BJ (cell line): ENCODE measurements around the gene GDPD2. TPM values are rescaled to one million over a fixed set of nuclear protein-coding genes. Genes with fewer than 3 reads are reported as not detected.

Experiments
- CTCF ChIA-PET: fragments of 350-600 bp; formaldehyde crosslinking; extraction: SDS; loops from one replicate; lab custom pipeline; 2021; ENCODE audit warnings: antibody characterized with exemption, inconsistent platforms; lab: Yijun Ruan, JAX
- POLR2A ChIA-PET: fragments of 300-600 bp; sonication (Branson Sonifier 250); formaldehyde crosslinking; extraction: SDS; loops from one replicate; lab custom pipeline; 2021; ENCODE audit warnings: antibody characterized with exemption; lab: Charles Lee
- DNase-seq: peaks from one replicate; pipeline ENCODE4 v3.0.0-alpha.2; 2011; ENCODE audit warnings: low read depth
- H3K27me3 ChIP-seq: 2 replicates; pipeline ENCODE4 v1.6.0; 2011; ENCODE audit warnings: low read length; ENCODE audit not compliant: control insufficient read depth, insufficient read depth
- H3K36me3 ChIP-seq: 2 replicates; pipeline ENCODE4 v1.5.1; 2011; ENCODE audit warnings: low read length; ENCODE audit not compliant: control insufficient read depth, insufficient read depth
- H3K4me3 ChIP-seq: 2 replicates; pipeline ENCODE4 v1.5.1; 2011; ENCODE audit warnings: low read depth, mild to moderate bottlenecking, control low read depth, low read length
- polyA plus RNA-seq: library from polyadenylated mRNA; depleted of rRNA; stranded (reverse); fragments of >200 nt; gene quantifications from 2 replicates; pipeline ENCODE4 v1.2.3, GENCODE V29; 2011
- TF ChIP-seq, protein P1 (sequence below): IDR thresholded peaks from 2 replicates; pipeline ENCODE4 v1.5.1; 2011; ENCODE audit warnings: low read depth, mild to moderate bottlenecking, control low read depth, inconsistent platforms, low read length, moderate library complexity; ENCODE audit not compliant: insufficient read depth

The GDPD2 gene
- polyA plus RNA-seq, 1 experiment, result not detected

DNA sequence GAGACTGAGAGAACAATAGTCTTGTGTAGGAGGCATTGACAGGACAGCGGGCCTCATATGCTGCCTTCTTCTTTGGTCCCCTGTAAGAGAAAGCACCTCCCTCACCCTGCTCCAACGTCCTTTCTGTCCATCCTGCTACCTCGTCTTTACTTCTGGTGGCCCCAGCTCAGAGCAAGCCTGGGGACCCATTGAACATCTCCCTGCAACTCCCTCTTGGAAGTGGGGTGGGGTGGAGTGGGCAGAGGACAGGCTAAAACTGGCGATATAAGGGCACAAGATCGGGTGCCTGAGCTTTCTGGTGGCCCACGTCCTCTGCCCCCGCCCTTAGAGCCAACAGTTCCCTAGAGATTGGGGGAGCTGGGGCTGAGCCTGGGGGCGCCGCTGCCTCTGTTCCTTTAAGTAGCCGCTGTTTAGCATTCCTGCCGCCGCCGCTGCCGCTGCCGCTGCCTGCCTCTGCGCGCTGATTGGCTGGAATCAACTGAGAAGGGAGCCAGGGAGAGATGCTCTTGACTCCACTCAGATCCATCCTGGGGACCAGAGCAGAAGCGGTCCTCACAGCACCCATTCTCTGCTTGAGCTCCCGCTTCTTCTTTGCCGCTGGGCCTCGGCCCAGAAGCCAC, 21.3 kb downstream of the GDPD2 start, which contains the start of gene DLG3:
Gene DLG3 (plus strand): TSS at position 510 of the 620 bp plus-strand sequence. CDS start 367 bp downstream, outside the sequence.
- ChIA-PET CTCF (interaction anchor here (1.5 kb wide), 1 partner anchor 9 kb away, joined by 5 read pairs; no protein-coding TSS in a partner anchor), POLR2A (no interaction called here)
- 0 out of 2 replicates have a peak within 1 kb of the TSS, but pooled peaks have one; percentile 11 for H3K4me3 ChIP-seq
- peaks cover 11% of the 10 kb centered on the region for H3K27me3 ChIP-seq
- TF ChIP-seq, protein P1, sequence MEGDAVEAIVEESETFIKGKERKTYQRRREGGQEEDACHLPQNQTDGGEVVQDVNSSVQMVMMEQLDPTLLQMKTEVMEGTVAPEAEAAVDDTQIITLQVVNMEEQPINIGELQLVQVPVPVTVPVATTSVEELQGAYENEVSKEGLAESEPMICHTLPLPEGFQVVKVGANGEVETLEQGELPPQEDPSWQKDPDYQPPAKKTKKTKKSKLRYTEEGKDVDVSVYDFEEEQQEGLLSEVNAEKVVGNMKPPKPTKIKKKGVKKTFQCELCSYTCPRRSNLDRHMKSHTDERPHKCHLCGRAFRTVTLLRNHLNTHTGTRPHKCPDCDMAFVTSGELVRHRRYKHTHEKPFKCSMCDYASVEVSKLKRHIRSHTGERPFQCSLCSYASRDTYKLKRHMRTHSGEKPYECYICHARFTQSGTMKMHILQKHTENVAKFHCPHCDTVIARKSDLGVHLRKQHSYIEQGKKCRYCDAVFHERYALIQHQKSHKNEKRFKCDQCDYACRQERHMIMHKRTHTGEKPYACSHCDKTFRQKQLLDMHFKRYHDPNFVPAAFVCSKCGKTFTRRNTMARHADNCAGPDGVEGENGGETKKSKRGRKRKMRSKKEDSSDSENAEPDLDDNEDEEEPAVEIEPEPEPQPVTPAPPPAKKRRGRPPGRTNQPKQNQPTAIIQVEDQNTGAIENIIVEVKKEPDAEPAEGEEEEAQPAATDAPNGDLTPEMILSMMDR, result no peak
- H3K36me3 ChIP-seq, result no peaks in the 10 kb centered on the region
- DNase-seq, result no peak

DNA sequence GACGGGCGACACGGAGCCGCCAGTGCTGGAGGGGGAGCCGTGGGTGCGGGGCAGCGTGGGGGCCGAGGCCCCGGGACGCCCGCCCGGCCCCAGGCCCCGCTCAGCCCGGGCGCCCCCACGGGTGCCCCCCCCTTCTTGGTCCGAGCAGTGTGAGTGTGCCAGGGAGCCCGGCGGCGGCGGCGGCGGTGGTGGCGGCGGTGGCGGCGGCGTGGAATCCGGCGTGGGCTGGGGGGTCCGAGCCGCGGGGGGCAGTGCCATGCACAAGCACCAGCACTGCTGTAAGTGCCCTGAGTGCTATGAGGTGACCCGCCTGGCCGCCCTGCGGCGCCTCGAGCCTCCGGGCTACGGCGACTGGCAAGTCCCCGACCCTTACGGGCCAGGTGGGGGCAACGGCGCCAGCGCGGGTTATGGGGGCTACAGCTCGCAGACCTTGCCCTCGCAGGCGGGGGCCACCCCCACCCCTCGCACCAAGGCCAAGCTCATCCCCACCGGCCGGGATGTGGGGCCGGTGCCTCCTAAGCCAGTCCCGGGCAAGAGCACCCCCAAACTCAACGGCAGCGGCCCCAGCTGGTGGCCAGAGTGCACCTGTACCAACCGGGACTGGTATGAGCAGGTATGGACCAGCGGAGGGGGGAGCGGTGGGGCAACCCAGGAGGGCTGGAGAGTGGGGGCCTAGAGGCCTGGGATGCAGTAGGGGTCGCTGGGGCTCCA, 22.0 kb downstream of the GDPD2 start:
- ChIA-PET POLR2A (no interaction called here), CTCF (interaction anchor here (1.5 kb wide), 1 partner anchor 10 kb away, joined by 5 read pairs; no protein-coding TSS in a partner anchor)
- no peak for DNase-seq
- H3K27me3 ChIP-seq, result peaks cover 11% of the 10 kb centered on the region
- TF ChIP-seq, protein P1, result no peak
- no peaks in the 10 kb centered on the region for H3K36me3 ChIP-seq
- 0 out of 2 replicates have a peak overlapping the region, but pooled peaks have one; percentile 11 for H3K4me3 ChIP-seq

DNA sequence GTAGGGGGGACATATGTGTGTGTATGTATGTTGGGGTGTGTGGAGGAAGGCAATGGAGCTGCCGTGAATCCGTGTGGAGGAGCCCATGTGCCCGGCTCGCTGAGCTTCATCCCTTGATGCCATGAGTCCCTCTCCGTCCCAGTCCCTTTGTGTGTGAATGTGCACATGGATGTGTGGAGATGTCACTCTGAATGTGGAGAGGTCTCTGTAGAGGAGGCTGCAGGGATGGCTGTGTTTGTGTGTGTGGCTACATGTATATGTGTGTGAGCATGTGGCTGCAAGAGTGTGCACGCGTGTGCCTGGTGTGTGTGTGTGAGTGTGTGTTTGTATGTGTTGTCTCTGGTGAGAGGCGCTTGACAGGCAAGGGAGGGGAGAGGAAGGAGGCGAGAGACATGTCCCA, 22.8 kb downstream of the GDPD2 start:
- CTCF ChIA-PET, result no interaction called here
- H3K4me3 ChIP-seq, result no peak overlapping the region

DNA sequence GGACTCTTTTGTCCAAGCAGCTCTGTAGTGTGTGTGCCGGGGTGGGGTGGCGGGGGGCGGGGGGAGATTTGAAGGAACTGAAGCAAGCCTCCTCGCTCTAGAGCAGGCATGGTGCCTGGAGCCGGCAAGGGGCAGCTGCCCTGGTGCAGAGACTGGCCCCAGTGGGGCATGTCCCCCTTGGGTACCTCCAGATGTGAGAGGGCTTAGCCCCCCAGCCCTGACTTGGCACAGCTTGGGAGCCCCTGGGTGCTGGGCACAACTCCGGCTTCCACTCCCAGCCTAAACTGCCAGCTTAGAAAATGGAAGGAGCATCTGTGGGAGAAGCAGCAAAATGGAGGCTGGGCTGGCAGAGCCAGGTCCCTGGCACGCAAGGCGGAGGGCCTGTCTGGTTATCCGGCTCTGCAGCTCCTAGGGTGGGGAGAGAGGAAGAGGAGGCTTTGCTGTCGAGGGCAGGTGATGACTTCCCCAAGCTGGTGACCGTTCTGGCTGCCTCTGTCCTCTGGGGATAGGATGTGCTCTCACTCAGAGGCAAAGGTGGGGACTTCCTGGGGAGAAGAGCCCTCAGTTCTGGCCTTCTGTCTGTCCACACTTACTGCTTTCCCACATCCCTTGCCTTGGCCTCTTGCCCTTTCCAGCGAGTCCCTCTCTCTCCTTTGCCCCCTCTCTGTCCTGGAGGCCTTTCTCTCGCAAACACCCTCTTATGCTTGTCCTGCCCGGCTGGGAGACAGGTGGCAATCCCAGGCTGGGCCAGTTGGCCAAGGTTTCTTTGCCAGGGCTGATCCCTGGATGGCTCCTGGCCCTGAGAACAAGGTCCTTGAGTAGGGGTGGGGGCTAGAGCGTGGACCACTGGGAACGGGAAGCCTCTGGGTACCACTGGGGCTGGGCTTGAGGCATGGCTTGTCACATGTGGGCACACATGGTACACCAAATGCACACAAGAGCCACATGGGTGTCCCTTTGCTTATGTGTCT, 23.6 kb downstream of the GDPD2 start:
- H3K36me3 ChIP-seq, result no peaks in the 10 kb centered on the region
- no peak overlapping the region for H3K4me3 ChIP-seq
- H3K27me3 ChIP-seq, result peaks cover 11% of the 10 kb centered on the region
- TF ChIP-seq, protein P1, result no peak
- DNase-seq, result no peak
- CTCF ChIA-PET, result no interaction called here
- POLR2A ChIA-PET, result no interaction called here

More for the DNA sequence above, 22.8 kb downstream of the GDPD2 start:
- POLR2A ChIA-PET, result no interaction called here
- H3K36me3 ChIP-seq, result no peaks in the 10 kb centered on the region
- TF ChIP-seq, protein P1, result no peak
- no peak for DNase-seq
- H3K27me3 ChIP-seq, result peaks cover 11% of the 10 kb centered on the region
